Stimulated activated CD8-positive, alpha-beta memory T cell treated with anti-CD3 and anti-CD28 coated beads, Interleukin-12 subunit alpha, Interleukin-12 subunit beta, amount 100 ng/mL, for 24 hours (primary cell): Measurements from ENCODE around the gene ASB15.
A peak's percentile ranks its signal among the peaks of the same experiment; 100 is the strongest.
"Not testable (repeated sequence)": the region's sequence is repeated elsewhere in the genome, so short reads cannot be mapped to it uniquely, and the experiment has no call there.

Experiments used
- DNase-seq: peaks from one replicate; pipeline ENCODE4 v3.0.0-alpha.2; 2020; ENCODE audit errors: extremely low read depth

ASB15 gene

DNA sequence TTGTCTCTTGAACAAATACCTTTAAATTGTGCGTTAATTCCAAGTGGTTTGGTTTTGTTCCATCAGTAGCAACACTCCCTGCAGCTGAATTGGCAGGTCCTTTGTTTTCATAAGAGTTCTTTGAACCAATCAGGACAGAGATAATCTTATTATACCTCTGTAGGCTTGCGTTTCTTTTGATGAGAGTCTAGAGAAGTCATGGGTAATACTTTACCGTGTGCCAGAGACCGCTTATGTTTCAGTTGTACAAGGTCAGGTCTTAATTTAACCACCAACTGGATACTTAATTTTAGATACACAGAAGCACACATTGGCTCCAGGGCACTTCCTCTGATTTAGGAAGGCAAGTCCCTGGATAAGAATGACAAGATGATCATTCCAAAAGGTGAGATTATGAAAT lies at the start of gene ASB15:
Gene ASB15 (plus strand): TSS at position 292 of the 400 bp plus-strand sequence. CDS start 12,682 bp downstream, outside the sequence.
- DNase-seq = no peak

DNA sequence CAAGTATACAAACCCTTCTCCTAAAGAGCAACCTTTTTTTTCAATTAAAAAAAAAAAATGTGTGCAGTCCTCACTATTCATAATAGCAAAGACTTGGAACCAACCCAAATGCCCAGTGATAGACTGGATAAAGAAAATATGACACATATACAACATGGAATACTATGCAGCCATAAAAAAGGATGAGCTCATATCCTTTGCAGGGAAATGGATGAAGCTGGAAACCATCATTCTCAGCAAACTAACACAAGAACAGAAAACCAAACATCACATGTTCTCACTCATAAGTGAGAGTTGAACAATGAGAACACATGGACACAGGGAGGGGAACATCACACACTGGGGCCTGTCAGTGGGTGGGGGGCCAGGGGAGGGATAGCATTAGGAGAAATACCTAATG lies 49.5 kb upstream of the ASB15 start:
- DNase-seq = not testable (repeated sequence)

DNA sequence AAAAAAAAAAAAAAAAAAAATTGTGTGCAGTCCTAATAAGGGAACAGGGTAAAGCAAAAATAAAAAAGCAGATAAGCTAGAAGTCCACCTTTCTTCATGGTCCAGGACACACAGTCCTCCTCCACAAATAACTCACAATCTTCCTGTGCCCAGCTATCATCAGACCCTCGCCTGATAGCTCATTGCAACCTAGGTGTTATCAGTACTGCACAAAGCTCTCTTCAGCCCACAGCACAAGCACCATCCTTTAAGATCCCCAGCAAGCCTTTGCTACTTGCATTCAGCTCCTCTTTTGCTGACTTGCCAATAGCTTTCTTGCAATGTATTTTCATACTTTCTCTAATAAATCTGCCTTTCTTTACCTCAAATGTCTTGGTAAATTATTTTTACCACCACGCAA lies 49.0 kb upstream of the ASB15 start:
- no peak for DNase-seq

DNA sequence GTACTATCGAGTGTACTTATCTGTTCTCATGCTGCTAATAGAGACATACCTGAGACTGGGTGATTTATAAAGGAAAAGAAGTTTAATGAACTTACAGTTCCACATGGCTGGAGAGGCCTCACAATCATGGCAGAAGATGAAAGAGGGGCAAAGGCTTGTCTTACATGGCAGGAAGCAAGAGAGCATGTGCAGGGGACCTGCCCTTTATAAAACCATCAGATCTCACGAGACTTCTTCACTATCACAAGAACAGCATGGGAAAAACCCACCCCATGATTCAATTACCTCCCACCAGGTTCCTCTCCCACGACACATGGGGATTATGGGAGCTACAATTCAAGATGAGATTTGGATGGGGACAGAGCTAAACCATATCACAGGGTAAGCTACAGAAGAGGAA lies 48.5 kb upstream of the ASB15 start:
- no peak for DNase-seq

DNA sequence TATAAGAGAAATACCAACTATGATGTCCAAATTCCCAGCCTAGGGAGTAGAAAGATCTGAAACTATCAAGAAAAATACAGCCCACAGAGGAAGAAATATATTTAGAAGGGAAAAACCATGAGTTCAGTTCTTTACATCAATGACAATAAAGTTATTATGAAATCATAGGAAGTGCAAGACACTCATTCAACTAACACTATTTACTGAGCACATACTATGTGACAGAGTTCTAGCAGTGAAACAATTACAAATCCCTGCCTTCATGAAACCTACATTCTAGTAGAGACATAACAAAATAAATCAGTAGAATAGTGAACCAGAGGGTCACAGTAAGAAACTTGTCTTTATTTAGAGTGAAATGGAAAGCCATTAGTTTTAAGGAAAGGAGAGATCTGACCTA lies 46.1 kb upstream of the ASB15 start:
- no peak for DNase-seq

DNA sequence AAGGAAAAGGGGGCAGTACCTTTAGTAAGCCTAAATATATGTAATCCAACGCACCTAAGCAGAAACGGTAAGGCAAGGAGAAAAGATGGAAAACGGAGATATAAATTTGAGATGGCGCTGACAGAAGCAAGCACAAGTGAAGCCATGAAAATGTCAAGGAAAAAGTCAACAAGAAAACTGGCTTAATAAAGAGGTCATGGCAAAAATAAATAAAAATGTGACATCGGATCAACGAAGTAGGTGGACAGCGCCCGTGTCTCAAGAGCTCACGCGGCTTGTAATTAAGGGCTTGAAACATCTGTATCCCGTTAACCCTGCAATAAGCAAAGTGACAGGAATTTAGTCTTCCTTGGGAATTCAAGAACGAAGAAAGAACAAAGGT lies 44.6 kb upstream of the ASB15 start:
- no peak for DNase-seq

DNA sequence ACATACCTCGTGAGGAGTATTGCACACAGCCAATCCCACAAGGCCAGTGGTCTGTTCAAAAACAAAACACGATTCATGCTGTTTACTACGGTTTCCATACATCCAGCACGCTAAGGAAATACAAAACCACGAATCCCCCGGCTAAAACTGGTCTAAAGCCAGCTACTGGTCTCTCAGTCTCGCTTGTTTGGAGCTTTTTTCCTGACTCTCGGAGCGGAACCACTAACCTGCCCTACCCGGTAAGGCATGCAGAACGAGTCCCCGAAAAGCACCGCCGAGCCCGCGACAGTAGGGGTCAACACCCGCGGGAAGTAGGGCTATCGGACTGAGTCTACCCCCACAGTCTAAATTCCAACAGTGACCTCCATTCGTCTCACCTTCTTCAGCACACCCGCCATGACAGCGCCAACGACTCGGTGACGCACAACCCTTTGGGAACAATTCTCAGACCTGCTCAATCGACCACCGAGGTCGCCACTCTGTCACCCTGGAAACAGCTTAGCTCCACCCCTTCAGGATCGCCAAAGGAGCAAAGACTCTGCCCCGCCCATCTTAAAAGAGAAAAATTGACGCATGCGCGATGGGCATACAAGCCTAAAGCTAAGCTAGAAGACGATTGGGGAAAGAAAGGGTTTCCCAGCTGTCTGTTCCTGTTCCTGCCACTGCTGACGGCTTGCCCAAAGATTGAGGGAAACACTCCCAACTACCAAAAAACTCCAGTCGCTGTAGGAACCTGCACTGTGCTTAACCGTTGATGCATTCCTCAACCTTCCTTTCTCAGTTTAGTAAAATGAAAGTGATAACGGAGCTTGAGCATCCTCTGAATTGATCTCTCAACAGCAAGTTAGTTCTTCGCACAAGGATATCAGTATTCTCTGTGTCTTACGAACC lies 44.0 kb upstream of the ASB15 start, which contains the start of gene NDUFA5:
Gene NDUFA5 (minus strand): TSS at position 421 of the 891 bp plus-strand sequence. CDS start 23 bp downstream, at position 398.
- DNase-seq = peak; percentile 82

DNA sequence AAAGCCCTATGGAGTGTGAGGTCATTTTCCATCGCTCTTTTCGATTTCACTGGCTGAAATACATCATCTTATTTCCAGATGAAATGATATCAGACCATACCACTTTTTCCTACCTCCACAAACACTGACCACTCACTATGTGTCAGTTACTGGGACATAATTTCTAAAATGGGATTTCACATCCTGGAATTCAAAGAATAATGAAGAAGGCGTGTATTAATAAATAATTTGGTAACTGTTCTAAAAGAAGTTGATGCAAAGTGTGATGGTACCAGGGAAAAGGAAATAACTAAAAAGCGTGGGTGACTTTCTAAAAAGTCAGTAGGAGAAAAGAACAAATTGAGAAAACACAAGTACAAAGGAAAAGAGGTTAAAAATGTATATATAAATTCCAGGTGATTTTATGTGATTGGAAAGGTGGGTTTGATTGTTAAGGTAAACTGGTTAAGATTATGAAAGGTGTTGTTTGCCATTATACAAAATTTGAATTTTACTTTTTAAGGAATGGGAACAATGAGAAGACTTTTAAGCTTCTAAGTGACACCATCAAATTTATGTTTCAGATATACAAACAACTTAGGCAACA lies 43.2 kb upstream of the ASB15 start:
- DNase-seq = no peak

DNA sequence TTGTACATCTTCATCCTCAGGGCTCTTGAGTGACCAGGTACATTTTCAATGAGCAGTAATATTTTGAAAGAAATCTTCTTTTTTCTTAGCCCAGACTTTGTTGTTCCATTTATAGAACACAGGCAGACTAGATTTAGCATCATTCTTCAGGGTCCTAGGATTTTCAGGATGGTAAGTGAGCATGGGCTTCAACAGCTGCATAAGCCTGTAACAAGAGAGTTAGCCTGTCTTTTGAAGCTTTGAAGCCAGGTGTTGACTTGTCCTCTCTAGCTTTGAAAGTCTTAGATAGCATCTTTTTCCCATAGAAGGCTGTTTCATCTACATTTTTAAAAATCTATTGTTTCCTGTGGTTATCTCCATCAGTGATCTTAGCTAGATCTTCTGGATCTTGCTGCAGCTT lies 39.5 kb upstream of the ASB15 start:
- no peak for DNase-seq

DNA sequence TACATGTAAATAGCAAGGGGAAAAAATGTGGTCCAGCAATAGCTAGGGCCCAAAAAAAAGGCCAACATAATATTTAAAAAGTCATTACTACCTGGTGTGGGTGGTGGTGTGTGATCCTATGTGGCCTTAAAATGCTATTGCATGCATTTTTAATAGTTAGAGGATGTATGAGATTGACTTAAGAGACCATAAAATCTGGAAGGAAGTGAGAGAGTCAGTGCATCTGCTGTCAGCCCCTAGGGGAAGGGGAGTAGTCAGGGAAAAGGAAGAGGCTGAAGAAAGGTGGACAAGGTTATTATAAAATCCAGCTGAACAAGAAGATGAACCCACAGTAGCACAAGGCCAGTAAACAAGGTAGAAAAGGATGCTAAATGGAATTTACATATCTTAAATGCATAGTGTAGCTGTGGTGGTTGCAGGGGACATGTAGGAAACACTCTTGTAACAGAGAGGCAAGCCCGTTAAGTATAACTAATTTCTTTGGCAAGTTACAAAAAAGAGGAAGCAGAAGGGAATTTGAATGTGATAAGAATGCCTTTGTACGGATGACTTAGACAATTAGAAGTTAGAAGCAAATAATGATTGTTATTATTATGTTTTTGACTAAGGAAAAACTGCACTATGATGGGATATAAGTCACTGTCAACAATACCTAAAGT lies 32.1 kb upstream of the ASB15 start:
- DNase-seq = no peak

DNA sequence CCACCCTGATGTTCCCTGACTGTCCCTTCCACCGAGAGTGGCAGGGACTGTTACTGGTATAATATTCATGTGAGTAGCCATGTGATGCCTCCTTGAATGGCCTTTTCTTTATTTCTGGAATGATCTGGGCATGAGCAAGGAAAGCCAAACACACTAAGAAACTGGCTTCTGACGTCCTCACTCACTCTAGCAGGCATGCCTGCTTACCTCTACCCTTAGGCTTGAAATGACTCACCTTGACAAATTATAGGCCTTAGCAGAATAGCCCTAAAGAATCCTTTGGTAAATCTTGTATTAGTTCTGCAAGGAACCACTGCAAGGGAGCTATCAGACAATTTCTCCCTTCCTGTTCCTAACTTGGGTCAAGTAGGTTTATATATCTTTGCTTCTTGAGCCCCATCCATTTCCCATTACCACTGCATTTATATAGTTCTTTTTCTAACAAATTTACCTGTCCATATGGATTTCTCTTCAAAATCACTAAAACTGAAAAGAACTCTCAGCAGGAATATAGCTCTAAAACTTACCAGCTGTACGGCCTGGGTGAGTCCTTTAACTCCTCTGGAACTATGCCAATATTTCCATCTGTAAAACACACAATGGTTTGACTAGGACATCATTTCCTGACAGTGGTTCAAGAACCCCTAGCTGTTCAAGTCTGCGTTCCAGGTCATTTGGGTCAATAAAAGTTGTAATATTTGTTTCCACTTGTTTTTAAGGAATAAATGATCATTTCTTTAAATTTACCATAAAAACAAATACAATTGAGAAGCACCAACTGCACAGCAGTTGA lies 31.0 kb upstream of the ASB15 start:
- DNase-seq = no peak

DNA sequence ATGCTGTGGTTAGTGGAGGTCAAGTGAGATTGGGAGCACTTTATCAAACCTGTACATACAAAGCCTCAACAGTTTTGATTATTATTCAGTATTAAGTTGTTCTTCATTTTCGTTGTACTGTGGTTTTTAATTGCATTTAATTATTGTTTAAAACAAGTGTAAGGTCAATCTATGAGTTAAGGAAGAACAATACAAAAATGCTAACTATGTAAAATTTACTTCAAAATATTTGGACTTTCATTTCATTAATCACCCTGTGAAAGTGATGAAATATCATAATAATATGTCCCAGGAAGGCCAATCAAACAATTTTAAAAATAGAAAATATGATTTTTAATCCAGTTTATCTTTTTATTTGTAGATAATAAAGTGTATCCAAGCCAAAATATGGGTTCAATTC lies 30.4 kb upstream of the ASB15 start:
- no peak for DNase-seq

DNA sequence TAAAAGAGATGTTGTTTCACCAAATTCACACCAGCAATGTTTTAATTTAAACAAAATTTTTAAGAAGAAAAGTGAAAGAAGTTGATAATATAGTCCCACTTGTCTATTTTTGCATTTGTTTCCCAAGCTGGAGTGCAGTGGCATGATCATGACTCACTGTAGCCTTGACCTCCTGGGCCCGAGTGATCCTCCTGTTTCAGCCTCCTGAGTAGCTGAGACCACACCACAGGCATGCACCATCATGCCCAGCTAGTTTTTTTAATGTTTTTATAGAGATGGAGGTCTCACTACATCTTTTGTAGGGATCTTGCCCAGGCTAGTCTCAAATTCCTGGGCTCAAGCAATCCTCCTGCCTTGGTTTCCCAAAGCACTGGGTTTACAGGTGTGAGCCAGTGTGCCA lies 29.9 kb upstream of the ASB15 start:
- no peak for DNase-seq

DNA sequence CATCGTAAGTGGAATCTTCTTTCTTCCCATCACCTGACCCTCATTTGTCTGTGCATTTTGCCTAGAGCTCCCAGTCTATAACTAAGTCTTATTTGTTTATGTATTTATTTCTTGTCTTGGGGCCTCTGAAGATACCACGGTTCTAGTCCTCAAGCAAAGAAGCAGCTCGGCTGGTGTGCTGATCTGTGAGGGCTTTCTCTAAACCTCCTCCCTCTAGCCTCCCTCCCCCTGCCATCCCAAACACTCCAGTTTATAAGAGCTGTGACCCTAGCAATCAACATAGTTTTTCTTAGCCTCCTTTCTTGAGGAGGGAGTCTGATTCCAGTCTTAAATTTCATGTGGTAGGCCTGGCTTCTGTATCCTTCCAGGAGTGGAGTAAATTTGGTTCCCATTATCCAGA lies 28.3 kb upstream of the ASB15 start:
- no peak for DNase-seq

DNA sequence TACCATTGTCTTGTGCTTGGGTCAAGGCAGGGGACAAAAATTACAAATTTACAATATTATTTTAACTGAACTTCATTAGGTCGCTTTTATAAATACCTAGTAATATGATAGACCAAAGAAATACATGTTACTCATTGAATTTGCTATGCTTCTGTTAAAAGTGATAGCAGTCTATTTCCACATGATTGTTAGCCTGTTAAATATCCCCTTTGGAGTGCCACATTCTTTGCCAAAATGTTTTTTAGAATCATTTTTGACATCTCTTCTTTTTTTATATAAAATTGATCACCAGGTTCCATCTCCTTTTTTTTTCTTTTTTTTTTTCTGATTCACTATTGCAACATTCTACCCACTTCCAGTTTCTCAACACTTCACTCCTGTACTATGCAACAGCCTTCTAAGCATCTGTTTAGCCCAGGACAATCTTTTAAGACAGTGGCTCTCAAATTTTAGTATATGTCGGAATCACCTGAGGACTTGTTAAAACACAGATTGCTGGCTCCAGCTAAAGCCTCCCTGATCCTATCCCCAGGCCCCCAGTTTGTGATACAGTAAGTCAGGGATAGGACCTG lies 27.6 kb upstream of the ASB15 start:
- DNase-seq = no peak

DNA sequence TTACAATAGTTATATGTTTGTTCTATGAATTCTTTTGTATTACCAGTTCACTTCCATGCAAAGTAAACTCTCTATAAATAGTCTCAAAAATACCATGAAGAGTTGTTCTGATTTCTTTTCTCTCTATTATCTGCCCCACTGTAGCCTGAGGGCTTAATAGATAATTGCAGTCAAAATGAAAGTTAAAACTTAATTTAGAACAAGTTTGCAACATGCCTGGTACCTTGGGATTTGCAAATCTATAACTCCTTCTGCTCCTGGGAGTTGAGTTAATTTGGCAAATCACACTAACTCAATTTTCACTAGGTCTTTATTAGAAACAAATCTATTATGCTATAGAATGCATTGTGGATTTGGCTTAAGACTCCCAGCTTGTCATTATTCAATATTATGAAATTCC lies 22.2 kb upstream of the ASB15 start:
- no peak for DNase-seq

DNA sequence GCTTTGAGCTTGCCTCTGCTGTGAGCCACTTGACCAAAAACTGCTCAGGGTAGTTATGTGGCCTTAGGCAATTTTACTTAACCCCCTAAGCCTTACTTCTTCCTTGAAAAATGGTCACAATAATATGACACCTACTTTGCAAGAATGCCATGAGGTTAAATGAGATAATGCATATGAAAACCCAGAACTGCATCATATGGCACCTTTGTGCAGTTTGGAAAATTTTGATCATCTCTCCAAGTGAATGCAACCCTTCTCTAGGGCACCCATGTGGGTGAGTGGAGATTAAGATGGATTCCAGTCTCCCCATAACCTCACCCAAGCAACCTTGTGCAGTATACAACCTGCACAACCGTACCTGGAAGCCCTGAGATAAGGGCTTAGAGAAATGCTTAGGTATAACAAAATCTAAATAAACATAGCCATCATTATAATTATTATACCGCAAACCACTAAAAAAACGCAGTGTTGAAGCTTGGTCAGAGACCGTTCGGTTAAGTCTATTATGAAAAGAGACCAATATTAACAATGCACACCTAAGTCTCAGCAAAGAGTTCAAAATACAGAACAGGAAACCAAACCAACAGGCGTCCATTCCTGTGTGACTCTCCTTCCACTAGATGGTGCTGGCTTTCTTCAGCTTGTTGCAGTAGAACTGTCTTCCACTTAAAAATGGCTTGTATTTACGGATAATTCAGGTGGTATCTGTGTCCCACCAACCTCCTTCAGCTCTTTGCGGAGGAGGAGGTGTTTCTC lies 21.0 kb upstream of the ASB15 start:
- no peak for DNase-seq

DNA sequence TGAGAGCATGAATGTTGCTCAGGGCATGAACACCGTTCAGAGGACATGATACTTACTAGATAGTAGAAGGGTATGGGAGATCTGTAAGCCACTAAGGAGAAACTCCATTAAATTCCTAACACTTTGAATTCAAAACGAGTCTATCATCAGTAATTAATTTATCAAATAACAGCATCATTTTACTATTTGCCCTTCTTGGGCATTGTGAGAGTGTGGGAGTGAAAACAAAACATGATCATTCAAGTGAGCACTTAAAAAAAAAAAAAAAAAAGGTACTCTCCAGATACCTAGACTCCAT lies 20.5 kb upstream of the ASB15 start:
- no peak for DNase-seq

DNA sequence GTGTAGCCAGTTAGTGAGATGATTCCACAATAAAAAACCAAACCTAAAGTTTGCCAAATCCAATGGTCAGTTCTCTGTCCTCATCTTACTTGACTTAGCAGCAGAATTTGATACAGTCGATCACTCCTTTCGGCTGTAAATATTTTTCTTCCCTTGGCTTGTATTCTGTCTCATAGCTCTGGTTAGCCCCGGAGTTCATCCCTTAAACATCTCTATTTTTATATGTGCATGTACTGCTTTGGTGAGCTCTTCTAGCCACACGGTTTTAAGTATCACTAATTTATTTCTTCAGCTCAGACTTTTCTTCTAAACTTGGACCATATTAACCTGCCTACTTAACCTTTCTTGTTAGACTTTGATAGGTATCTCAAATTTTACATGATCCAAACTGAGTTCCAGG lies 17.8 kb upstream of the ASB15 start:
- no peak for DNase-seq

DNA sequence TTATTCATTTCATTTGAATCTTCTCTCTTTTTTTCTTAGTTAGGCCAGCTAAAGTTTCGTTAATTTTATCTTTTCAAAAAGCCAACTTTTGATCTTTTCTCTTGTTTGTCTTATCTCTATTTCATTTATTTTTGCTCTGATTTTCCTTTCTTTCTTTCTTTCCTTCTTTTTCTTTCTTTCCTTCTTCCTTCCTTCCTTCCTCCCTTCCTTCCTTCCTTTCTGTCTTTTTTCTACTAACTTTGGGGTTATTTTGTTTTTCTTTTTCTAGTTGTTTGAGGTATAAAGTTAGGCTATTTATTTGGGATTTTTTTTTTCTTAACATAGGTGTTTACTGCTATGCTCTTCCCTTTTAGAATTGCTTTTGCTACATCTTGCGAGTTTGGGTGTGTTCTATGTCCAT lies 13.2 kb upstream of the ASB15 start:
- no peak for DNase-seq

DNA sequence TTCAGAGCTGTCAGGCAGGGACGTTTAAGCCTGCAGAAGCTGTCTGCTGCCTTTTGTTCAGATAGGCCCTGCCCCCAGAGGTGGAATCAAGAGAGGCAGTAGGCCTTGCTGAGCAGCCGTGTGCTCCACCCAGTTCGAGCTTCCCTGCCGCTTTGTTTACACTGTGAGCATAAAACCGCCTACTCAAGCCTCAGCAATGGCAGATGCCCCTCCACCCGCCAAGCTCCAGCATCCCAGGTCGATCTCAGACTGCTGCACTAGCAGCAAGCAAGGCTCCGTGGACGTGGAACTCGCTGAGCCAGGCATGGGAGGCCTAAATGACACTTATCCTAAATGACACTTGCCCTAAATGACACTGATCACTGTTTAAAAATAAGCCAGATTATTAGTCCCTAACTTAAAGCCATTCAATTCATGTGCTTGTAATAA lies 6.8 kb upstream of the ASB15 start:
- DNase-seq = no peak
